Stimulated activated CD4-positive, alpha-beta T cell treated with anti-CD3 and anti-CD28 coated beads, TNF-alpha, amount 100 ng/mL, for 4 hours (primary cell): Measurements from ENCODE around the gene PIPOX.

Experiments
- DNase-seq, 3 experiments: peaks; one replicate each; pipeline ENCODE4 v3.0.0-alpha.2; 2020; ENCODE audit warnings: low read depth in 3 of 3

Gene PIPOX

DNA sequence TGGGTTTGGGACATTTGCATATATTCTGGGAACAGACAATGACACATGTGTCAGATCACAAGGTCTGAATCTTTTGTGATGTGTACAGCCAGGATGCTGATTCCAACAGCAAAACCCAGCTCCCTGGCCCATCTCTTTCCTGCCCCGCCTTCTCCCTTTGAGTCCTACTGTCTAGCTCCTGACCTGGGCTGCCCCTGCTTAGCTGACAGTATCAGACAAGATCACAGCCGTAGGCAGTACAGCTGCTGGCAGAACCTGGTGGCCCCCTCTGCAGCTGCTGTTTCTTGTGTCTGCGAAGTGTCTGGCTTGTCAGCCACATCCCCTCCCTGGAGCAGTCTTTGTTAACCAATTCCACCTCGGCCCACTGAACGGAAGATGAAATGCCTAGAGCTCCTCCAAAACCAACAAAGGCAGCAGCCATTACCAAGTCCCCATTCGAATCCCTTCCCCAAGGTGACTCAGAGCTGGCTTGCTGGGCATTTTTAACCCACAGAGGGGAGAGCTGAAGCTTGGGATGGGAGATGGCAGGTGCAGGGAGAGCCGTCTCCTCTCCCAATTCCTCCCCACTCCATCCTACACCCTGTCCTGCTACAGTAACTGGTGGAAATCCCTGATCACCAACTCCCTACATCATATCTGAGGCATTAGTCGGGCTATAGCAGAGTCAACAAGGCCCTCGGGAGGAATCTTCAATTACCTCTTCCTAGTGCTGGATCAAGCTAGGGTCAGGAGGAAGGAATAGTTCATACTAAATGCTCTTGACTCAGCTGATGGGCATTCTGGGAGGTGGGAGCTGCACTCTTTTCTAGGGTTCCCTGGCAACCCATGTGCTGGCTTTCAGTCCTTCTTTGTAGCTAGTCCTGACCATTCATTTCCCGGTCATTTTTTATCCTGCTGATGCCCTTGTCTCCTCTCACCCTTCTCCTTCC lies 5.8 kb downstream of the PIPOX start:
- DNase-seq, result no peak

DNA sequence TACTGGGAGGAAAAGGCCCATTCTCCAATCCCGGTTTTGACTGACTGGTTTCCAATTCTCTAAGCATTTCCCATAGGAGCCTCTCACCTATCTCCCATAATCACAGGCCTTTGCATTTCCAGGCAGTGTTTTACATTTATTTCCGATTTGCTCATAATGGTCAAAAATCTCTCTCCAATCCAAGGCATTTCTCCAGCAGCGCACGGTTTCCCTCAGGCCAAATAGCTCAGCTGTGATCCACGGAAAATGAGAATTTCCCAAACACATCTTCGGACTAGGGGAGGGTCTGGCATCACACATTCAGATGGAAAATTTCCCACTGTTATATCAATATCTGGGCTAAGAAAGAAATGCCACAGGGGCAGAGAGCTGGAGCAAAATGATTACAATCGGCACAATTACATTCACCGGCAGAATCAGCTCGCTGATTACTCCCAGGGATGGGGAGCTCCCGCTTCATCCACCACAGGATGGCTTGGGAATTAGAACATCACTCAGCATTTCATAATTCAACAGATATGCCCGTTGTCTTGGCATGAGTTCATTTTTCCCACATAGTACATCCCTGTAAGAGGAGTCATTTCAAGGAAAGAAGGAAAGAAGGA lies 6.7 kb downstream of the PIPOX start:
- DNase-seq, result no peak

DNA sequence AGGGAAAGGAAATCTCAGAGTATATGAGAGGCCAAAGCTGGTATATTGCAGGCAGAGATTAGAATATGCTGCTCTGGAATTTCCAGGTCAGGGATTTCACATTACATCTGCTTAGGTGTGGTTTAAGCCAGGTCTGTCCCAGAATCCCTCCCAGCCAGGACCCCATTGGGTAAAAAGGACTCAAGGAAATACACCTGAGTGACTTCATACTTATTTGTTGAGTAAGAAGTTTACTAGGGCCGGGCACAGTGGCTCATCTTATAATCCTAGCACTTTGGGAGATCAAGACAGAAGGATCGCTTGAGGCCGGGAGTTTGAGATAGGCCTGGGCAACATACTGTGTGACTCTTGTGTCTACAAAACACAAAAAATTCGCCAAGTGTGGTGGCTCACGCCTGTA lies 7.2 kb downstream of the PIPOX start:
- DNase-seq, result no peak

DNA sequence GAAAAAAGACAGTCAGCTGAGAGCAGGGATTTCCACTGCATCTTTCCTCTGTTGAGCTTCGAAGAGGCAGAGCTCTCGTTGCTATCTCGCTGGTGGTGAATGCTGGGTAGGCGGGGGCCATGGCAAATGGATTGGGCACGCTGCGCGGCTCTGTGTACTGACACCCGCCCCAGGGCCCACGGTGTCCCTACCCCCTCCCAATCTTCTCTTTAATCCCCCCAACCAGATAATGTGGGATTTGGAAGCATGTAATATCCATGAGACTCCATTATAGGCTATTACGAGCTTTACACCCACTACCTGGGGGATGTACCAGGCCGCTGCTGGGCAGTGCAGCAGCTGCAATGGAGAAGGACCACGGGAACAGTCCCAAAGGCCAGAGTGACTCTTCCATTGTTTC lies 8.3 kb downstream of the PIPOX start:
- no peak for DNase-seq

DNA sequence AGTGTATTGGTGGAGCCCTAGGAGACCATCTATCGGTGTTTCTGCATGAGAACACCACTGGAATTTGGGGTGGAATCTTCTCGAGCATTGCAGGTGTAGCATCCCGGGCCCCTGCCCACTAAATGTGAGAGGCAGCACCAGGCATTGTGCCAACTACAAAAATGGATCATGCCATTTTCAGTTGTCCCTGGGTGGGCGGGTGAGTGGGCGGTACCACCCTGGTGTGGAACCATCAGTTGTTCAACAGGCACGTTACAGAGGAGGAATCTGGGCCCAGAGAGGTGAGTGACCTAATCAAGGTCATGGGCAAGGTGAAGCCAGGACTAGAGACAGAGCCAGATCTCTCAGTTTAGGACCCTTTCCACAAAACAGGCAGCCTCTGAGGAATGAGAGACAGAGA lies 8.8 kb downstream of the PIPOX start:
- no peak for DNase-seq

DNA sequence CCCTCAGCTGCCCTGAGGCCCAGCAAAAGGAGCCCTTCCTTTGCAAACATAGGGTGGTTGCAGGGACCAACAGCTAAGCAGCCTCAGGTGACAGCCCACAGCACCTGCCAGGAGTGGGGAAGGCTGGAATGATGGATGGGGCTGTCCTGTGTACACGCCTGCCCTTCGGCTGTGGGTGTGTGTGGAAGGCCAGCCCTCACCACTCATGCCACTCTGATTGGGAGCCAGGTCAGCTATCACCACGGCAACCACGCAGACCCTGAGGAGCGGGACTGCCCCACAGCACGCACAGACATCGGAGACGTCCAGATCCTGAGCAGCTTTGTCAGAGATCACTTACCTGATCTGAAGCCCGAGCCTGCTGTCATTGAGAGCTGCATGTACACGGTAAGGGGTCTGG lies 11.9 kb downstream of the PIPOX start:
- no peak for DNase-seq

DNA sequence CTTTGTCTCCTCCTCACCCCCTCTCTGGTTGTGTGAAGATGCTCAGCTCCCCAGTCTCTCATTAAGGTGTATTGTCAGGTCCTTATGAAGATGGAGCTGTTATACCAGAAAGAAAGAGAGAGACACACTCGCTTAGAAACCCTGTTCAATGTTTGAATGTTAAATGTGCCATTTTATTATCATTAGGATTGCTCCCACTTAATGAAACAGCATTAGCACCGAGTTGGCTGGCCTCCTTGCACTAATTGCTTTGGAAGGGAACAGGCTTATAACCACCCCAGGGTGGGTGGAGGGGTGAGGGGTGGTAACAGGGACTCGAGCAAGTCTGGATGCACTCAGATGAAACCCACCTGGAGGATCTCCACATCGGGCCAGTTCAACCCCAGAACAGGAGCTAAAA lies 14.4 kb downstream of the PIPOX start:
- DNase-seq, result no peak

DNA sequence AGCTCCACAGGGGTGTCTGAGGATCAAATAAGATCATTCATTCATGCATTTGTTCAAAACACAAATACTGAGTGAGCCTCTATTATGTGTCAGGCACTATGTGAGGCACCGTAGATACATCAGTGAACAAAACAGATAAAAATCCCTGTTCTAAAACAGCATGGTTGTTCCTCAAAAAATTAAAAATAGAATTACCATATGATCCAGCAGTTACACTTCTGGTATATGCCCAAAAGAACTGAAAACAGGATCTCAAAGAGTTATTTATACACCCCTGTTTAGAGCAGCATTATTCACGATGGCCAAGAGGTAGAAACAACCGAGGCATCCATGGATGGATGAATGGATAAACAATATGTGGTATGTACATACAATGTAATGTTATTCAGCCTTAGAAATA lies 15.4 kb downstream of the PIPOX start:
- DNase-seq, result no peak

DNA sequence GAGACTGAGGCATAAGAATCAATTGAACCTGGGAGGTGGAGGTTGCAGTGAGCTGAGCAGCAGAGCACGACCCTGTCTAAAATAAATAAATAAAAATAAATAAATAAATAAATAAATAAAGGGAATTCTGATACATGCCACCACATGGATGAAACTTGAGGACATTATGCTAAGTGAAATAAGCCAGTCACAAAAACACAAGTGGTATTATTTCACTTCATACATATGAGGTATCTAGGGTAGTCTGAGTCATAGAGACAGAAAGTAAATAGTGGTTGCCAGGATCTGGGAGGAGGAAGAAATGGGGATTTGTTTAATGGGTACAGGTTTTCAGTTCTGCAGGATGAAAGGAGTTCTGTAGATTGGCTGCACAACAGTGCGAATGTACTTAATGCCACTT lies 16.3 kb downstream of the PIPOX start:
- DNase-seq, result no peak

DNA sequence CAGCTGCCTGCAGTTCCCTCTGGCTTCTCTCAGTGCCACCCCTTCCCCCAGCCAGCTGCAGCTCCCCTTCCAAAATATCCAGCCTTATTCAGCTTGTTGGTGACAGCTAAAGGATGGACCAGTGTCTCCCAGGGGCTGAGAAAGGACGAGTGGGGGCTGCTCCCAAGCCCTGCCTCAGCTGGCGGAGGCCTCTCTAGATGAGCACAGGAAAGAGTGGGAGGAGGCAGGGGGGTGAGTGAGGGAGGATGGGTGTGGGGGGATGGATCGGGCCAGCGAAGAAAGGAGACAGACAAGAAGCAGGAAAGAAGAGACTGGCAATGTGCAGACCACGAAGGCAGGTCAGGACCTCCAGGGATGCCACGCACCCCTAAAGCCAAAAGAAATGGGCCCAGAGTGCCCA lies 17.5 kb downstream of the PIPOX start:
- no peak for DNase-seq

DNA sequence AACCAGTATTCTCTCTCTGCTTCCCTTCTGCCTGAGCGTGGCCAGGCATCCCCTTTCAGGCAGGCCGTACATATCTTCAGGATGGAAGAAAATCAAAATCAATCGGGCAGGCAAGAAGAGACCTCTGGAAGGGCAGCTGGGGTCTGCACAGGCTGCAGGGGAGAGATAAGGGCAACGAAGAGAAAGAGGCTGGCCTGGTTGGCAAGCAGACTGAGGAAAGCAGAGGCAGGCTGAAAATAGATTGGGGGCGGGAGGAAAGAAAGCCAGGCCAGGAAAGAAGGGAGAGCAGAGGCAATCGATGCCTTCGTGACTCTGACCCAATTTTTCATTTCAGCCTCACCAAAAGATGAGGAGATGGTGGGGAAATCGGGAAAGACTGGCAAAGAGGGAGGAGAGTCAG lies 18.1 kb downstream of the PIPOX start:
- no peak for DNase-seq

DNA sequence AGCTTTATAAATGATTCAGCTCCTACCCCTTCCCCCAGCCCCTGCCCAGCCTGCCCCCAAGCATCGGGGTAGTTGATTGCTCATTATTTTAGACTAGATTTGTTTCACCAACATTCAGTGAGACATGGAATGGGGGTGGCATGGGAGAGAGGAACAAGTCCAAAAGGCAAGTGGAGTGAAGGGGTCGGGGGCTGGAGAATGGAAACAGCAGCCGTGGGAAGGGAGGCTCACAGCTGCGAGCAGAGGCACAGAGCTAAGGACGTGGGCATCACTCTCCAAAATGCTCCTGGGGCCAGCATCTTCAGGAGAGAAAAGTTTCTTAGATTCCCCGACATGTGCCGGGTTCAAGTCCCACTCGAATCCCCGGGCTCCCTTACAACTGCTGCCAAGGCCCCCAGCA lies 19.3 kb downstream of the PIPOX start:
- no peak for DNase-seq

DNA sequence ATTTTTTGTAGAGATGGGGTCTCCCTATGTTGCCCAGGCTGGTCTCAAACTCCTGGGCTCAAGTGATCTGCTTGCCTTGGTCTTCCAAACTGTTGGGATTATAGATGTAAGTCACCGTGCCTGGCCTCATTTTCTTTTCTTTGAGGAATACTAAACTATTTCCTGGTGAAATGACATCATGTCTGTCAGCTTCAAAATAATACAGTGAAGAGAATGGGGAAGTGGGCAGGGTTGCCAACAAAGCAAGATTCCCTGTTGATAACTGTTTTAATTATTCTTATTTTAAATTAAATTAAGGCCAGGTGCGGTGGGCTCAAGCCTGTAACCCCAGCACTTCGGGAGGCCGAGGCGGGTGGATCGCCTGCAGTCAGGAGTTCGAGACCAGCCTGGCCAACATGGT lies 21.1 kb downstream of the PIPOX start:
- no peak for DNase-seq

DNA sequence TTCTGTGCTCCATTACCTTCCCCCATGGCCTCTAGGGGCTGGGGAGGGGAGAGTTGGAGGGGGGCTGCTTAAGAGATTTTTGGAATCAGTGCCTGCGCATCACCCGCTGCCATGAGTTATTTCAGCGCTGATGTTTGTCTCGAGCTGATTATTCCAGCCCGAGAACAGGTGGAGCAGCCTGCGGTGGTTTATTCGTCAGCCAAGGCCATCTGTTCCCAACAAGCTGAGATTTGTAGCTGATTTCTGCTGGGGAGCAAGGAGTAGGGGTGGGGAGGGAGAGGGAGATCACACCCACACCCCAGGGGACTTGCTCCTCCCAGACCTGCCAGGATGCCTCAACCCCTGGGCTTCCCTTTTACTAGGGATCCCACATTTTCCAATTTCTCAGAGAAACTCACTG lies 23.1 kb downstream of the PIPOX start:
- DNase-seq, result no peak

DNA sequence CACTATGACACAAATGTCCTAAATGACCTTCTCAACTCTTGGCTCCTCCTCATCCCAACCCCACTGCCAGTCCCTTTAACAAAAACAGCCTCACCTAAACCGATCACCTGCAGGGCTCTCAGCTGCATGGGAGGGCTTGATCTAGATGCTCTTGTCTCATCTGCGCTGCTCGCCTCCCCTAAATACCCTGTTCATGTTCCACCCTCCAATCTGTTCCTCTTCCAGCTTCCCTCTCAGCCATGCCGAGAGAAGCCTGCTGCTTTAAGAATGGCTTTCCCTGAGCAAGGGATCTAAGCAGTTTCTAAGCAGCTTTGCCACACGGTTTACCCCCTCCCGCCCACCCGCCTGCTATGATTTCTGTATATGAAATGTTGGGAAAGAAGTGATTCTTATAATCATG lies 23.7 kb downstream of the PIPOX start:
- DNase-seq, result no peak

DNA sequence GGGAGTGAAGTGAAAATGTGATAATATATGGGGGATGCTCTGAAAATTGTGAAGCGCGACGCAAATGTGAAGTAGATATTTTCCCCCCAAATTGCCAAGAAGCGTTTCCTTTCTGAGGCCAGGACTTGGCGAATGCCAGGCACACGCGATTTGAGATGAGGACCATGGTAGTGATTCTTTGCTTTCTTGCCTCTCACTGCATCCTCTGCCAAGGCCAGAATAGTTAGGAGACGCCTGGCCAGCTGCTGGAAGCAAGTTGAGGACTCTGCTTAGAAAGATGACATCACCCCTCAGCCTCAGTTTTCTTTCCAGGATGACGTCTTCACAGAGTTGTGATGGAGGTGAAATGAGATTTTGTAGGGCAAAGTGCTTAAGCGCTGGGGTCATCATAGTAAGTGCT lies 25.9 kb downstream of the PIPOX start:
- DNase-seq, result no peak

DNA sequence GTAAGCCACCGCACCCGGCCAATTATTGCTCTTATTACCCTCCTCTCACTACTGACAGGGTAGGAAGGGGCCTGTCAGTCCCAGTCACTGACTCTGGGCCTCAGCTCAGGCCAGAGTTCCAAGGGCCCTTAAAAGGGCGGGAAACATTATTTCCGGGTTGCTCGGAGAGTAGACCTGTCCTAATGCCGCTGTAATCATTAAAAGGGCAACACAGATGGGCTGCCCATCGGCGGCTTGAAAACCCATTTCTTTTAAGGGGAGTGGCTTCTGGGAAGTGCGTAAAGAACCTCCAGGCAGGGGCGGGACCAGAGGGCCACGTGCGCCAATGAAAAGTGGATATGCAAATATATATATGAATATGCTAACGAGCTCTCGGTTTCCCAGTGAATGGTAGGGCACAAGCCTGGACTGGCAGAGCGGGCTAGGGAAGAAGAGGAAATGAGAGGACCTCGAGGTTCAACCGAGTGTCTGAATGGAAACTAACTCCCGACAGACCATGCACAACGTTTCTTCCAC lies 26.6 kb downstream of the PIPOX start:
- no peak for DNase-seq

DNA sequence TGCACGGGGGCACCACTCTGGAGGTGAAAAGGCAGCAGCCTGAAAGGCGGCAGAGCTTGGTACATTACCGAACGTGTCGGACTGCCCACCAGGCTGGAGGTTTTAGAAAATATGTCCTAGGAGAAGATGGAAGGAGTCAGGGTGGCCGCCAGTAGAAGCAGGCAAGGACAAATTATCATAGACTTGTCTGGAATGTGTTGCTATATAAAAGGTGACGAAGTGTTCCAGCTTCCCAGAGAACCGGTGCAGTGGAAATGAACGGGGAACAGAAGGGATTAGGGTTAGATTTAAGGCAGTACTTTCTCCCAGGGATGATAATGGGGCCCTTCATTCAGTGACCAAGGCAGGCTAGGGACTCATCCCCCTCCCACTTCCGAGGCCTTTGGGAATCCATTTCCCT lies 27.4 kb downstream of the PIPOX start:
- no peak for DNase-seq

DNA sequence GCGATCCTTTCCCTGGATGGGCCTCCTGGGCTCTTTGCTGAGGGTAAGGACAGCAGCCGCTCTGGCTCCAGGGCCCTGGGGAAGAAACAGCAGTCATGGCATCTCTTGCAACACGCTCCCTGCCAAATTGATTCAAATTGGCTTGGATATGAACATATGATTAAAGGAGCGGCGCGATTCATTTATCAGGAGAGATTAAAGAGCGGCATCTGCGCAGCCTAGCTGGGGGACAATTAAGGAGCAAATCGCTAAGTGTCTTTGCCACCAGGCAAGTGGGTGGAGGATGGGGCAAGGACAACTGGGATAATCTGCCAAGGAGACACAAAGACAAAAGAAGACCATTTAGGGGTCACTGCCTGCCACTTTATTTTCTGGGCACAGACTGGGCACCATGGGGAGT lies 27.8 kb downstream of the PIPOX start:
- DNase-seq, result no peak

DNA sequence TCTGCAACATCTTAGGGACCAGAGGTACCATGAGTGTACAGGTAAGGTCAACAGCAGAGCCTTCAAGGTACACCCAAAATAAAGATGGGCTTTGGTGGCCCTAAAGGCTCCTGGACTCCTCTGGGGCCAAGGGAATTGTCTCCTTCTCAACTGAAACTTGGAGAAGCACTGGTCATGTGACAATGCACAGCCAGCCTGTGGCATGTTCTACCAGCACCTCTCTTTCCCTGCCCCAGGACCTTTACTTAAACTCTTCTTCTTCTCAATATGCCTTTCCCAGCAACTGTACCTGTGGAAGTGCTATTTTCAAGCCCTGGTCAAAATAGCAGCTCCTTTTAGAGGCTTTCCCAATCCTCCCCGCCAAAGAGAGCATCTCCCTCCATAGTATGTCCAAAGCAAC lies 28.4 kb downstream of the PIPOX start:
- DNase-seq, result no peak

DNA sequence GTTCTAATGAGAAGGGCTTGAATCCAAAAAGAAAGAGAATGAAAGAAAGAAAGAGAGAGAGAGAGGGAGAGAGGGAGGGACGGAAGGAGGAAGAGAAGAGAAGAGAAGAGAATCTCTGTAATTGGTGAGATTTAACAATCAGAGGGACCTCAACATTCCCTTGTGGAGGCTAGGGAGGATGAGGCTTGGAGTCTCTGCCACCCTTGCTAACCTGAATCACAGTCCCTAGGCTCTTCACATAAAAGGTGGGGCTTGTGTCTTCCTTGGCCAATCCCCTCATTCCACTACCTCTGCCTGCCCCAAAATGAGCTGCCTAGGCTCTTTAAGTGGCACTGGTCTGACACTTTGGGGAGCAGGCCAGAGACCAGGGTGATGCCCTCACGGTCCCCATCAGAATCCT lies 30.1 kb downstream of the PIPOX start:
- DNase-seq, result no peak

DNA sequence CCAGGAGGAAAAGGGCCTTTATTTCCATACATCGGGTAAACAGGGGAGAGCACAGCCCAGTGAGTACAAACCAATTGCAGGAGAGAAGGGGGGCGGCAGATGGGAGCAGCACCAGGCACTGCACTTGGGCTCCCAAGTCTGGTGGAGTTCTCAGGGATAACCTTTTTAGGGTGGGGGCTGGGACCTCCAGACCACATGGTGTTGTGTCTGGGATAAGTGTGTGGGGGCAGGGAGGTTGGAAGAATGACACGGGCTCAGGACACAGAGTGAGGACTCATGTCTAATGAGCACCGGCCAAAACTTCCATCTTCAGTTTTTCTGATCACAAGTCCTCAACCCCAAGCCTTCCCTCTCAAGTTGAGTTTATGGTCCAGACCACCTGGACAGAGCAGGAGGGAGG lies 30.6 kb downstream of the PIPOX start:
- DNase-seq, result no peak

DNA sequence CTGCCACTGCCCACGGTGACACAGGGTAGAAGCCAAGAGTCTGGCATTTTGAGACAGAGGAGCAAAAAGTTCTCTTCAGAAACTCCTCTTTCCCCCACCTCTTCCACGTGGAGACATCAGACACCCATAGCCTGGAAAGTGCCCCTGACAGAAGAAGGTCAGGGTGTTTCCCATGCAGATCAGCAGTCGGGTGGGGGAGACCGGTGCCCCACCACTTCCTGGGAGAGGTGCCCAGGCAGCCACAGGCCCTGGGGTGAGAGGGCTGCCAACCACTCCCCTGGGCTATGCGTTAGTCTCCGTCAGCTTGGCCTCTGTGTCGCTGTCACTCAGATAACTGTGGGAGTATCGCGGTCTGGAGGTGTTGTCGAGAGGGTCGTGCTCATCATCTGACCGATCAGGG lies 31.5 kb downstream of the PIPOX start:
- DNase-seq, result no peak
